Right renal pelvis (tissue), 4 donors: ENCODE results near the gene LRRC4. TPM values are rescaled to one million over a fixed set of nuclear protein-coding genes. Genes with fewer than 3 reads are reported as not detected.

ENCODE experiments used
- DNase-seq, 4 donors: peaks; one replicate each; pipeline ENCODE4 v3.0.0-alpha.2; 2013; ENCODE audit warnings: low read depth in 4 of 4, low spot score in 3 of 4, missing footprints in 1 of 4
- polyA plus RNA-seq, 4 donors: library from polyadenylated mRNA; unstranded; fragments of 120-200 nt; gene quantifications; one replicate each; pipeline ENCODE4 v1.2.1, GENCODE V29; 2013; ENCODE audit not compliant: insufficient read length in 4 of 4

The LRRC4 gene
- polyA plus RNA-seq, 4 donors = 7.0 to 10.0 (median 8.8) TPM

DNA sequence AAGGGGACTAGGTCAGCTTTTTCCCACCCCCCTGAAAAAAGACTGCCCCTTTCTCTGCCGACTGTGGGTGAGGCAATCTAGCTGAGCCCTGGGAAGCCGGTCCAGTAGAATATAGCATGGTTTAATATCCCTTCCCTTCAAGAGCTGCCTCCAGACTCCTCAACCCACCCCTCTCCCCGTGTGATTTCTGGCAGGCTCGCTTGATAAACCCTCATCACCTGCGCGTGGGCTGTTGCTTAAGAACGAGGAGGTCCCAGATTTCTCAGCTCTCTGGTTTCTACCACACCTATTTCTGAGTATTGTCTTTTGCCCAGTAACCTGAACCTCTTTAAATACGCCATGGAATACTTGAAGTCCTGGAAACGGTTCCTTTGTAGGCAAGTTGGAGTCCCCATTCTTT is 2.0 kb upstream of the LRRC4 start:
- DNase-seq = no peak

DNA sequence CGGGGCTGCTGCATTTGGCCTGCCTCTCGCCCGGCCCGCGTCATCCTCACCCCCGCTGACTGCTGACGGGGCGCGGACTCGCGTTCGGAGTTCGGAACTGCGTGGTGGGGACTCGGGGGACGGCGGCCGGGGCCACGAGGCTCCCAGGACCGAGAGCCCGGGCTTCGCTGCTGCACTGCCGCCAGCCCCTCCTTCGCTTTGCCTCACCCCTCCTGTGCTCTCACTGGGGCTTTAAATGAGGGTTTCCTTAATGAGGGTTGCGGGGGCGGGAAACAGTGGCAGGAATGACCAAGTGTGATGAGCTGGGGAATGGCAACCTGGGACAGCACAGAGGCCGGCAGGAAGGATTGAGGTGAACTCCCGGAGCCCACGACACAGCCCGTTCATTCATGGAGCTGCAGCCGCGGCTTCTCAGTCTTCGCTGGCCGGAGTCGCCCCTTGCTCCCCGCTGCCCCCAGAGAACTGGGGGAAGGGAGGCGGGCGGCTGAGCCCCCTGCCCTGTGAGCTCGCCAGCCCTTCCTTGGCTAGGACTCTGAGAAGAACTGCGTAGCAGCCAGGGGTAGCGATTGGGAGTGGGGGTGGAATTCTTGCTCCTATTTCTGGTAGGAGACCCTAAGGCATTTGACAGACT is 1.5 kb upstream of the LRRC4 start:
- DNase-seq = no peak

DNA sequence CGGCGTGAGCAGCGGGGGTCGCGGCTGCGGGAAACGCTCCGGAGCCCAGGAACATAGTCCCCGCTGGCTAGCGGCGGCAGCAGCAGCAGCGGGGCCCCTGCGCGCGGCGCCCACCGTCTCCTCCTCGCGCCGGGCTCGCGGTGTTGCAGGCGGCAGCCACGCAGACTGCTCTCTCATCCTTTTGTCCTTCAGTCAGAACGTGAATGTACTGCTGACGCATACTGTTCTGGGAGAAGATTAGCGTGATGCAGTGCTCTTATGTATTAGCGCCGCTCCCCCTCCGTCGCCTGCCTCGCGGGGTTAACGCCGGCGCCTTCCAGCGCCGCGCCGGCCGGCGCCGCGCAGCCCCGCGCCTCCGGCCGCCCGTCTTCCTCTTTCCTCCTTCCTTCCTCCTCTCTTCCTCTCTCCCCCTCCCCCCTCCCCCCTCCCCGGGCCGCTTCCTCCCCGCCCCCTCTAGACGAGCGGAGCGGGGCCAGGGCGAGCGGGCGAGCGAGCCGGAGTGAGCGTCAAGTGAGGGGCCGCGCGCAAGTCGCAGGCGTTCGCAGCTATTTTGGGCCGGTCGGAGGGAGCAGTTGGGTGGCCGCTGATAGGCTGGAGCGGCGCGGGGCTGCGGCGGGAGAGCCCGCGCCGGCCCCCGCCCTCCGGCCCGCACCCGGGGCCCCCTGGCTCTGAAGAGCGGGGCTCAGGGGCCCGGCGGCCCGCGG is 816 bp upstream of the LRRC4 start:
- no peak for DNase-seq

DNA sequence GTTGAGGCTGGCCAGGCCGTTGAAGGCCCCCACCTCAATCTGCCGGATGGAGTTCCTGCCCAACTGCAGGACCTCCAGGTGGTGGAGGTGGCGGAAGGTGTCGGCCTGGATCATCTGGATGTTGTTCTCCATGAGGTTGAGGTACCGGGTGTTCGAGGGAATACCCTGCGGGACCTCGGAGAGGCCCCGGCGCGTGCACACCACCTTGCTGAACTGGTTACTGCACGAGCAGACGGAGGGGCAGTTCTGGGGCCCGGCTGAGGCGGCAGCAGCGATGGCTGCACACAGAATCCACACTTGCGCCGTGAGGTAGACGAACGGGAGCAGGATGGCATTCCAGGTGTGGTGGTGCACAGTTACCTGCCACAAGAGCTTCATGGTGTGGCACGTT is 979 bp downstream of the LRRC4 start:
- no peak for DNase-seq

DNA sequence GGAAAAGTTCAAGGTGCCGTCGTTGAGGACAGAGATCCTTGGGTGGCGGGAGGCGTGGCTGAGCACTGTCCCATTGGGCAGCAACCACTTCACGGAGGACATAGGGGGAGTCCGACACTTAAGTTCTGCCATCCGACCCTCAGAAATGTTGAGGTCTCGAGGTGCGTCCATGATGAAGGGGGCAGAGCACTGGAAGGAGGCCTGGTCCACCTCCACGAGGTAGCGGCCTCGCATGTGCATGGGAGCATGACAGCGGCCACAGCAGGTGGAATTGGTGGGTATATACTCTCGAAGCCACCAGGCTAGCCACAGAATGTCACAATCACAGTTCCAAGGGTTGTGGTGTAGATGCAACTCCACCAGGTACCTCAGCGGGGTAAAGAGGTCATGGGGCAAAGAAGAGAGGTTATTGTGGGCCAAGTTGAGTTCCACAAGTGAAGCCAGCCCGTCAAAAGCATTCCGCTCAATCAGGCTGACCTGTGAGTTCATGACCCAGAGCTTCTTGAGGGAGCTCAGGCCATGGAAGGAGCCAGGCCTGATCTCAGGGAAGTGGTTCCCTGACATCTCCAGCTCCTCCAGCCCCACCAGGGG is 1.7 kb downstream of the LRRC4 start:
- DNase-seq = no peak

DNA sequence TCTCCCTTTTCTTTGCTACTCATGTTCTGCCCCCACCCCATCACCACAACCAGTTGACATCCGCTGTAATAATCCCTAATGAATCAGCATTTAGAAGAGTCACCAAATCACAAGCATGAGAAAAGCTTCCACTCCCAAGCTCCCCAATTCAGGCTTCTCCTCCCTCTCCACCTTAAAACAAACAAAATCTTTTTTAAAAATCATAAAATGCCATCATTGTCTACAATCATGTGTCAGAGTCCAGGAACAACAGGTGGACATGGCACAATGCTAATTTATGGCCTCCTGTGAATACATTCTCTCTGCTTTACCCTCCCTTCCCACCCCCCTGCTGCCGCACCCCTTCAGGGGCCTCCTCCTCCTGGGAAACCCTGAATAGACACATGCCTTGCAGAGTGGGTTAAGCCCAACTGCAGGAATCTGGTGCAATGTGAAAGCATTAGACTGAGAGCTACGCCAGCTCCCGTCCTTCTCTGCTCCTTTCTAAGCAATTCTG is 3.7 kb downstream of the LRRC4 start:
- DNase-seq = no peak

DNA sequence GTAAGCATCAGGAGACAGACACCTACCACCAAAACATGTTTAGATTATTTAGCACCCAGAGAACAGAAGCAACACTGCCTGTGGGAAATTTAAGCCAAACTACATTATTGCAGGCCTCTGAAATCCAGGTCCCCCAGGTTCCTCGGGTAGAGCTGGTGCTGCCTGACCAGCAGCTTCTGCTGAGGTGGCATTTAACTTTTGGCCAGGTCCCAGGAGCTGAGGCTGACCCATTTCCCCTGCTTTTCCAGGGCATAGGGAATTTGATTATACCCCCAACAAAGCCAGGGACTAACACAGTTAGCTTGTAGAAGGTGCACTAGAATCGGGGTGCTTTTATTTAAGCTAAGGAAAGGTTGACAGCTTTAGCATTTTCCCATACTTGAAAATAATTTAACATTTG is 4.7 kb downstream of the LRRC4 start:
- DNase-seq = no peak

DNA sequence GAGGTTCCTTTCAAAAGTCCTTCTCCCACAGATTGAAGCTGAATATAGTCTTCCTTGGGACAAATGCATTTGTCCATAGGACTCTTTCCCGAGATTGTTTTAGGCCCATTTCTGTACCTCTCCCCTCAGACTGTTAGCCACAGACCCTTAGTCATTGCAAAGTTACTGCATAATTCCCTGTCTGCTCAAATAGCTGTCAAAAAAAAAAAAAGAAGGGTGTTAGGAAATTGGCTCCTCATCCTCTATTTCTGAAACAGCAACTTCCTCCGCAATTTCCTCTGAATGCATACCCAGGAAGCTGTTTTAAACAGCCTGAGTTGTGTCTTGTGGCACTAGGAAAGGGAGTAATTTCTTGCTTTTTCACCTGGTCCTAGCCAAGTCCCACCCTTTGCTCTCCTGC is 5.4 kb downstream of the LRRC4 start:
- no peak for DNase-seq

DNA sequence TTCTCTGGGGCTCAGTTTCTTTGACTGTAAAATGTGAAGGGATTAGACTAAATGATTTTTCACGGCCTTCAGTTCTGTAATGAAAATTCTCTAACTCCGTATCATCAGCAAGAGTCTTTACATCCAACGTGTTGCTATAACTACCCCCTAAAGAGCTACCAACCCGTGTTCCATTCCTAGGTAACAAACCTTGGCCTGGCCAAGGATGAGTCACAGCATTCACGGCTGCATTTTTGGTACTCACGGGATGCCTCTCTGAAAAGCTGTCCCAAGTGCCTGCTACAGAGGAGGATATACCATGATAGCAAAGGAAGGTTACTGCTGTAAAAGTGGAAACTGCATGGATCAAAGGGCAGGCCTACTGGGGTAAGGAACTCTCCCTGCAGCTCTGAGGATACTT is 5.9 kb downstream of the LRRC4 start:
- no peak for DNase-seq

DNA sequence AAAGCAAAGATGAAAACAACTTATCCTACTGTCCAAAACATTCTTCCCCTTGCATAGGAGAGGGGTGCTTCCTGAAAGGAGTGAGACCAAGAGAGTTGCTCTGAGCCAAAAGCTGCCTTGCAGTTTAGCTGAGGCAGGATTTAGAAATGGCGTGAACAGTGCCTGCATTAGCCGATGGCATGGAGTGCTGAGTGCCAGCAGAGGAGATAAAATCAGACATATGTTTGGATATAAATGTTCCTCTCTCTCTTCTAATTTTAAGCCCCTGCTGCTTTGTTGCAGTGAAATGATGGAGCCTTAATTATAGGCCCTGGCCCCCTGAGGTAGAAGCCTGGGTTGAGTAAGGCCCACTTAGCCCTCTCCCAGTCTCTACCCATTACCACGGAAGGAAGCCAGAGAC is 7.1 kb downstream of the LRRC4 start:
- DNase-seq = no peak

DNA sequence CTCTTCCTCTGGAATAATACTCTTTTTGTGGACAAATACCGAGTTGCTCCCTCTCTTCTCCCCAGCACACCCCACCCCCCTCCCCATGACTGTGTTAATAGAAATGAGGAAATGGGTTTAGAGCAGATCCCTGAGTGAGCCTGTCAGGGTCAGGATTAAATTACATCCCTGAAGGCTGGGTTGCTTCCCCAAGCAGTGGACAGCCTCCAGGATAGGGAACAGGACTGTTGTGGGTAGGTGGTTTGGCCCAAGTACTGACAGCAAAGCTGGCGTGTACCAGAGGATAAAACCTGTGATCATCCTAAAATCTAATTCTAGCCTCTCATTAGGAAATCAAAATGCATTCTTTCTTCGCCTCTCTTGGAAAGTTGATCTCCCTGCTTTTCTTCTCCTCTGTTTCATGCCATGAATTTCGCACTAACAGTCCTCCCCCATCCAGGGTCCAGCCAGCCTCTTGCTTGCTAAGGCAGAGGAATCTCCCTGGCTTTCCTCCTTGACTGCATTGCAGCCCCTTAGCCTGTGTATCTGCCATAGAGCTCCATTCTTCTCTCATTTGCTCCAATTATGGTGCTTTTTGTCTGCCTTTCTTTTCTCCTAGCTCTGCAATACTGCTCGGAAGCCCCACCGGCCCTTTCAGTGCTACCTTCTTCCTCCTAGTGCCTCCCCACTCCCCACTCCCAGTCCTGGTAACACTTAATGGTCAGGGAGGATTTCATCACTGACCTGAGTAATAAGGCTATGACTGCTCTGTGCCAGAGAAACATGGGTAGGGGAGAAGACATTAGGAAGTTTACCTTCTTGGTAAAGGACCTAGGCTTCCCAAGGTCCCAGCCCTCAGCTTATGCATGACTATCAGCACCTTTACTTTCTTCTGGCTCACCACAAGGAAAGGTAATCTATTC is 8.4 kb downstream of the LRRC4 start:
- DNase-seq = no peak

DNA sequence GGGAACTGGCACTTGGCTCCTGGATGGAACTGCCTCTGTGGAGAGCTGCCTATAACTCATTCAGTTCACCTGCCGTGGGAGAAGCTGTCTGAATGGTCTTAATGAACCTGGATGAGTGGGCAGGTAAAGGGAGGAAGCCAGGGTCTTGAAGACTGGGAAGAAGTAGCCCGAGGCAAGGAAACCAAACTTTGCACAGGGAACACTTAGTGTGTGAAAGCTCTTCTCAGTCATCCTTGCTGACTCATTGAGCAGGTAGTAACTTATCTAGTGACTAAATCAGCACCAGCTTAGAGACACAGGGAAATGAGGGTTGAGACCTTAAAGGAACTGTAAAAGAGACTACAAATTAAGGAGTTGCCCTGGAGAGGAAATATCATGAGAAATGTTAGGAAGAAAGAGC is 9.9 kb downstream of the LRRC4 start:
- DNase-seq = no peak

DNA sequence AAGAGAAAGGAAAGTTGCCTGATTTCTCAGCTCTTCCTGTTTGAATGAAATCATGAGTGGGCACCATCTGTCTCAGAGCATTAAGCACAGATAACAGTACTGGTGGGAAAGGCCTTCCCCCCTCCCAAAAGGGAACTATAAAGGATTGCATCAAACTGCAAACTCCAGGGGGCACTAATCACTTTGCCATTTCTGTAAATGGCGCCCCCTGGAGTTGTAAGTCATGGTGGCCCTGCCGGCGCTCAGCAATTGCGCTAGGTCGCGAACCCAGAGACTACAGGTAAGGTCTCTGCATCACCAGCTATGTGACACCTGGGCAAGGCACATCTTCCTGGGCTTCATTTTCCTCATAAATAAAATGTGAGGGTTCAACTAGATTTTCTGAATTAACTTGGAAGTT is 11.1 kb downstream of the LRRC4 start:
- no peak for DNase-seq

DNA sequence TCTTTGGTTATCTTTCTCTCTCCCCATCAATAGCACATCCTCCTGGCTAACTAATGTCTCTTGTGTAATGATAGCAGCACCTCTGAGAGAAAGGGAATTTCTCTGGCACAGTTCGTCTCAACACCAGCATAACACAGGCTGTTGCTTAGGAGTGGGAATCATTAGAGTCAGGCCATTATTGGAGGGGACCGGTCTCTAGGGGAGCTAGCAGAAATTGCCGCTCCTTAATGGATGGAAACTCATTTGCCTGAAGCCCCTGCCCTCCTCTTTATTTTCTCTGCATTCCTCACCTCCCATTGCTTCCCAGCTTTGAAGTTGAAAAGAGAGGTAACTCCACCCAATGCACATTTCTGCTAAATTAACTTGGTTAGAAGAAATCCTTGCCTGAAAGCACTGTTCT is 11.9 kb downstream of the LRRC4 start:
- DNase-seq = no peak

DNA sequence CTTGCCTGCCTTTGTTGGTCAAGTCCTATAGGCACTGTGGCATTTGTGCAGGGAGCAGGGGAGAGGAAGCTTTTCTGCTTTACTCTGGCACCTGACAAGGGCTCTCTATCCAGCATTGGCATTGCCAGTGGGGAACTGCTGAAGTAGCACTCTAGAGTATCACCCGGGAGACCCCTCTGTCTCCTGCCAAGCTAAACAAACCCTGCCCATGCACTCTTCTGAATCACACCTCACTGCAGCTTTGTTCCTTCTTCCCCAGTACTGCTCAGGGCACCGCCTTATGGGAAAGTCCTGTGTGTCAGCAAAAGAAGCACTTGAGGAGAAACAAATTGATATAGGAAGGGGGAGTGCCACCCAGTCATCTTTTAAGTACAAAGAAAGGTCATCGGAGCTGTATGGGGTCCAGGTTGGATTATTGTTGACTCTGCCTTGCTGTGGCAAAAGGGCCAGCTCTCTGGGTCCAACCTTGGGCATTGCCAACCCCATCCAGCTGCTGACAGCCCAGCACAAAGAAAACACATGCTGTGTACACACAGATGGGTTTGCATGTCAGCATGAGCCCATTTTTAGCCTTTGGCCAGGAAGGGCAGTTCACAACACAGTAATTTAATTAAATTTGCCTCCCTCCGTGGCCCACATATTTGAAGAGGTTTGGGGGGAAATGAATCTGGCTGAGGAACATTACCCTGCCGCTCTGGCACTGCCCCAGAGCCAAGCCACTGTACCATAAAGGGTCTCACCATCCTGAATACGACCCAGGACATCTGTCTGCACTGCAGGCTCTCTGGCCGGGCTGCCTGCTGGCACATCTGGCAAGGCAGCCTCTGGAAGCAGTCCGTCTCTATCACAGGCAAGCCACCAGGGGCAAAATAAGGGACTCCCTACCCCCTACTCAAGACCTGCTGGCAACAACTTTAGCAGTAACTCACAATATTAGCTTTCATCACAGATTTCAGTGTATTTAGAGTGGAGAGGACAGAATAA is 13.1 kb downstream of the LRRC4 start:
- DNase-seq = no peak

DNA sequence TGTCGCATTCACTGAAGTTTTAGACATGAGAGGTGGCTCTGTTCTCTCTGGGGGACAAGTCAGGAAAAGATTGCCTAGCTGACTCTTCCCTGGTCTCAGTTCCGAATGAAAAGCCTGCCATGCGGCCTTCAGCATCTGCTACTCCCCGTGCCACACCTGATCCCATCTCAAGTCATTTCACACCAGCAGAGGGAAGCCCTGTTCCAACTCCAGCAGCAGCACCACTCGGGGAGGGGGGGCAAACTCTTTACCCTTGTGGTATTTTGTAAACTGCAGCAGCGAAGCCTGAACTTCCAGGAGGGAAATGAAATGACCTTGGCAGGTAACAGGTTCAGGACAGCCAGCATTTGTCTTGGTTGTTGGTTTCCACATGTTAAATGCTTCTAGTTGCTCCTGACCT is 13.8 kb downstream of the LRRC4 start:
- DNase-seq = no peak

DNA sequence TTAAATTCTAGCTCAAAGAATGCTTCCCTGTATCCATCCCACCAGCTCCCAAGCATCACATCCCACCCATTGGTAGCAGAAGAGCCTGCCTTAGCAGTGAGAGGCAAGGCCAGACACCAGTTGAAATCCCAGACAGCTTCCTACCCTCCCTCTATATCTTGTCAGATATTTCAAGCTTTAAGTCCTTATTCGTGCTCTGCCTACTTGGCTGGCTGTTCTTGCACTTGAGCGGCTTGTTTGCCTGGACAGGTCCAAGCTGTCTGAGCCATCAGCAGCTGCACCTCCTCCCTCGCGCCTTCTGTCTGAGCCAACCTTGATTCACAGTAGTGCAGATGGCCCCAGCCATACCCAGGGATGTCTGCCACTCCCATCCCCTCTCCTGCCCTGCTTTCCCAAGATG is 16.4 kb downstream of the LRRC4 start:
- DNase-seq = no peak

DNA sequence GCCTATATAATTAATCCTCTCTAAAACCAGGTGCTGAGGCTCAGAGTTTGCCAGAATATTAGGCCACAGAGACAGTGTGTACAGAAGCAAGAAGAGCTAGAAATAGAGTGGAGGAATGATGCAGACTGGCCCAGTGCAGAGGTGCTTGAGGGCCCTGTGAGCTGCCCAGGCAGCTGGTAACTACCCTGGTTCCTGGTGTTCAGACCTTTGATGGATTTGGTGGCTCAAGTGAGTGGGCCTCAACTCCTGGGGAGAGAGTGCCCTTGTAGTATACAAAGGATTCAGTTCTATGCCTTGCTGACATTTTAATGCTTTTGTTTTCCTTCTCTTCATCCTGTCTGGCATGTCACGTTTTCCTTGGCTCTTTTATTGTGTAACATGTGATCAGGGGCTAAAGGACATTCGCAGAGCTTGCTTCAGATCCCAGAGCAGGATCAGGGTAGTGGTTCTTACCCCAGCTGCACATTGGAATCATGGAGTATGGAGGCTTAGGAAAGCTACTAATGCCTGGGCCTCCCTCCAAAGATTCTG is 20.0 kb downstream of the LRRC4 start:
- DNase-seq = no peak

DNA sequence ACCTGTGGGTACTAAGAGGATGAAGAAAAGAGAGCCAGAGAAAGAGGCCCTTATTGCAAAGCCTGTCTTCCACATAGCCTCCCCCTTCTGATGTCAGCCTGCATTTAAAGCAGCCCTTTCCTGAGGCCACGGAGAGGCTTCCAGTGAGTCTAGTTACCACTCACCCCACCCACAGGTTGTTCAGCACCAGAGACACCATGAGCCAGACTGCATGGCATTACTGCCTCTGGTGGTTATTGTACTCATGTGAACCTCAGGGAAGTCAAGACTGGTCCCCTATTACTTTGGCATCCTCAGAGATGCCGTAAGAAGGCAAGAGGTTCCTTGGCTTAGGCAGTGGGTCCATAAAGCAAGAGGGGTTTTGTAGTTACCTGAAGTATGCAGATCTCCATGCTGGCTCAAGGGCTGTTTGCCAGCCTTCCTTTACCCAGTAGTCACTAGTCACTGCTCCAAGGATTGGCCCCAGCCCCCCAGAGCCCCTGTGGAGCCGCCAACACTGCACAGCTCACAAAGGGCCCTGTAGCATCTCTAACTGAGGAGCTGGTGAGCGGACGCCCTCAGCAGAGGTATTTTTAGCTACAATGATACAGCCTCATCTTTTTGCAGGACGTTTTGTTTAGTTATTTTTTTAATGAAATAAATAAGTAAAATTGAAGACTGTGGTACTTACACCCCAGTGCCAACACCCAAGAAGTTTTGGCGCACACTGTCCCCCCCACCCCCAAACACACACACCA is 20.7 kb downstream of the LRRC4 start:
- DNase-seq = no peak
